Measurements from ENCODE around the gene TLR6. TPM values are rescaled to one million over a fixed set of nuclear protein-coding genes. Genes with fewer than 3 reads are reported as not detected.

TLR6 gene
- total RNA-seq, 2 donors from 2014 or later = 0.13 to 0.53 TPM

DNA sequence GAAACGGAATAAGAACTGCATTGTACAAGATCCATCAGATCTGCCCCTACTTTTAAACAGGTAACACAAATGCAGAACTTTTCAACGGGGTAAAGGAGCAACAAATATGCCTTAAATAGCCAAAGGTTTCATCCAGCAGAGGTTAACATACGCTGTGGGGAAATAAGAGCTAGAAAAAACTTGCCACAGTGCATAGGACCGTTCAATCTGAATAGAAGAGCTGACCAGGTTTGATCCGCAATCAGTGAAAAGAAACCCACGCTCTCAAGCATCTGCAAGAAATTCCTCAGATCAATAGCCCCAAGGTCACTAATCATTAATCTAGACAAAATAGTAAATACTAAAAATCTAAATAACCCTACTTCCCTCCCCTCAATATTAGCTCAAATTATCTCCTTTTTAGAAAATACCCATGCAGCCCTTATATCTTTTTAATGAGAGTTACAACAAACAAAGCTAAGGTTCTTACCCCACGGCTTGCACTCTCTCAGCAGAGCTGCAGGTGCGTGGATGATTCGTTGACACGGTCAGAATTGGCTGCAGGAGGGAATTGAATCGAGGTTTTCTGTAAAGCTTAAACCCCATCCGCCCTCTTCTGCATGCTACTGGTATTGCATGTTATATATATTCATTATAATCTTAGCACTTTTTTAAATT lies 74.0 kb downstream of the TLR6 start, which contains the start of gene TLR10:
Gene TLR10 (minus strand): TSS at position 539 of the 657 bp plus-strand sequence. CDS start 7,400 bp downstream, outside the sequence.
- TF ChIP-seq, protein P1, sequence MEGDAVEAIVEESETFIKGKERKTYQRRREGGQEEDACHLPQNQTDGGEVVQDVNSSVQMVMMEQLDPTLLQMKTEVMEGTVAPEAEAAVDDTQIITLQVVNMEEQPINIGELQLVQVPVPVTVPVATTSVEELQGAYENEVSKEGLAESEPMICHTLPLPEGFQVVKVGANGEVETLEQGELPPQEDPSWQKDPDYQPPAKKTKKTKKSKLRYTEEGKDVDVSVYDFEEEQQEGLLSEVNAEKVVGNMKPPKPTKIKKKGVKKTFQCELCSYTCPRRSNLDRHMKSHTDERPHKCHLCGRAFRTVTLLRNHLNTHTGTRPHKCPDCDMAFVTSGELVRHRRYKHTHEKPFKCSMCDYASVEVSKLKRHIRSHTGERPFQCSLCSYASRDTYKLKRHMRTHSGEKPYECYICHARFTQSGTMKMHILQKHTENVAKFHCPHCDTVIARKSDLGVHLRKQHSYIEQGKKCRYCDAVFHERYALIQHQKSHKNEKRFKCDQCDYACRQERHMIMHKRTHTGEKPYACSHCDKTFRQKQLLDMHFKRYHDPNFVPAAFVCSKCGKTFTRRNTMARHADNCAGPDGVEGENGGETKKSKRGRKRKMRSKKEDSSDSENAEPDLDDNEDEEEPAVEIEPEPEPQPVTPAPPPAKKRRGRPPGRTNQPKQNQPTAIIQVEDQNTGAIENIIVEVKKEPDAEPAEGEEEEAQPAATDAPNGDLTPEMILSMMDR (conservative IDR thresholded peaks at IDR 0.05) = peak; percentile 81
- no peak within 1 kb of the TSS for H3K4me3 ChIP-seq (ENCODE audit: low read length)
- Mint-ChIP-seq H3K9me3 (no peaks in the 10 kb centered on the region), H3K27ac (no peak within 1 kb of the TSS), H3K4me3 (no peak within 1 kb of the TSS), H3K27me3 (ENCODE audit: insufficient read depth) (peaks cover 2% of the 10 kb centered on the region), H3K36me3 (ENCODE audit: low read depth) (no peaks in the 10 kb centered on the region), H3K4me1 (no peaks in the 10 kb centered on the region)
- peak; percentile 66 for DNase-seq
- no peaks in the 10 kb centered on the region for H3K4me1 ChIP-seq (ENCODE audit: control insufficient read depth, insufficient read depth, low read length)
- WGBS, 2 experiments (ENCODE audit: insufficient coverage in 1 of 2, insufficient read length in 1 of 2) = 57 to 94% methylated on average over 5 to 10 of the region's 12 CpGs
- no peaks in the 10 kb centered on the region for H3K9me3 ChIP-seq (ENCODE audit: control insufficient read depth, low read length)
- no peak within 1 kb of the TSS for H3K27ac ChIP-seq (ENCODE audit: low read depth, low read length)
- H3K36me3 ChIP-seq (ENCODE audit: control insufficient read depth, insufficient read depth, low read length) = no peaks in the 10 kb centered on the region
- H3K9ac ChIP-seq (ENCODE audit: extremely low read depth, low read length, poor library complexity, severe bottlenecking) = no peak within 1 kb of the TSS
- no peaks in the 10 kb centered on the region for H3K27me3 ChIP-seq (ENCODE audit: control insufficient read depth, insufficient read depth, low read length, poor library complexity, severe bottlenecking)

DNA sequence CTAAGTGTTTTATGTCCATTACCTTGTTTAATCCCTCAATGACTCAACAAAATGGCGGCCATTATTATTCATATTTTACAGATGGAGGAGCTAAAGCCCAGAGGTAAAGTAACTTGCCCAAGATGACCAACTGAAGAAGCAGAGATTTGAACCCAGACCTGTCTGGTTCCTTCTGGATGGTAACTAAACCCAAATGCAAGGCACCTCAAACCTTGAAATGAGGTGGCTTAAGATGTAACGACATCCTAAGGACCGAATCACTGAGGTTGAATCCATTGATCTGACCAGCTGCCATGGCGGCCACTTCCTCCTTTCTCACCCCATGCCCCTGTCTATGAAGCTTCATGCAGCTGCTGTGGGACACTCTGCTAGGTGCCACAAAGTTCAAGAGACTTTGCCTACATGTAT lies 74.8 kb downstream of the TLR6 start:
- WGBS, 2 experiments (ENCODE audit: insufficient coverage in 1 of 2, insufficient read length in 1 of 2) = 88 to 94% methylated on average over 3 to 4 of the region's 4 CpGs
- no peak for DNase-seq
- Histone ChIP-seq H3K4me1 (ENCODE audit: control insufficient read depth, insufficient read depth, low read length) (no peaks in the 10 kb centered on the region), H3K9ac (ENCODE audit: extremely low read depth, low read length, poor library complexity, severe bottlenecking) (no peak overlapping the region), H3K27me3 (ENCODE audit: control insufficient read depth, insufficient read depth, low read length, poor library complexity, severe bottlenecking) (no peaks in the 10 kb centered on the region), H3K27ac (ENCODE audit: low read depth, low read length) (no peak overlapping the region), H3K4me3 (ENCODE audit: low read length) (no peak overlapping the region), H3K9me3 (ENCODE audit: control insufficient read depth, low read length) (no peaks in the 10 kb centered on the region), H3K36me3 (ENCODE audit: control insufficient read depth, insufficient read depth, low read length) (no peaks in the 10 kb centered on the region)
- Mint-ChIP-seq H3K36me3 (ENCODE audit: low read depth) (no peaks in the 10 kb centered on the region), H3K4me1 (no peaks in the 10 kb centered on the region), H3K27me3 (ENCODE audit: insufficient read depth) (peaks cover 2% of the 10 kb centered on the region), H3K9me3 (no peaks in the 10 kb centered on the region), H3K27ac (no peak overlapping the region), H3K4me3 (no peak overlapping the region)
- TF ChIP-seq, protein P1 (conservative IDR thresholded peaks at IDR 0.05) = no peak

DNA sequence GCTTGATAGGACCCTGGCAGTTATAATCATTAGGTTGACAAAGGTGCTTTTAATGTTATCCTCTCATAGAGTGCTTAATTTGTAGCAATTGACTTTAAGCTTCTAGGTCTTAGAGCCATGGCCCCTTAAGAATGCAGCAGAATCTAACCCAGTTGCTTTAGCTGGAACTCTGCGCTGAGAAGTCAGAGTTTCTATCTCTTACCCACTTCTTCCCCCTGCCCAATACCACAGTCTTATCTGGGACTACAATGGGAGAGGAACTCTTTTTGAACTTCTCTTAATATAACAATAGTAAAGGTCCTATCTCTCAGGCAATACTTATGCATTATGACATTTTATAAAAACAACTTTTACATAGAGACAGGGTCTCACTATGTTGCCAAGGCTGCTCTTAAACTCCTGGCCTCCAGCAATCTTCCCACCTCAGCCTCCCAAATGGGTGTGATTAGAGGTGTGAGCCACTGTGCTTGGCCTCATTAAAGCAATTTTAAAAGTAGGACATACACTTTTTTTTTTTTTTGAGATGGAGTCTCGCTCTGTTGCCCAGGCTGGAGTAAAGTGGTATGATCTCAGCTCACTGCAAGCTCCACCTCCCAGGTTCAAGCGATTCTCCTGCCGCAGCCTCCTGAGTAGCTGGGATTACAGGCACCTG lies 75.7 kb downstream of the TLR6 start:
- no peaks in the 10 kb centered on the region for H3K9me3 Mint-ChIP-seq
- Histone ChIP-seq H3K36me3 (ENCODE audit: control insufficient read depth, insufficient read depth, low read length) (no peaks in the 10 kb centered on the region), H3K27ac (ENCODE audit: low read depth, low read length) (no peak overlapping the region), H3K4me1 (ENCODE audit: control insufficient read depth, insufficient read depth, low read length) (no peaks in the 10 kb centered on the region), H3K4me3 (ENCODE audit: low read length) (no peak overlapping the region), H3K9me3 (ENCODE audit: control insufficient read depth, low read length) (no peaks in the 10 kb centered on the region), H3K27me3 (ENCODE audit: control insufficient read depth, insufficient read depth, low read length, poor library complexity, severe bottlenecking) (no peaks in the 10 kb centered on the region), H3K9ac (ENCODE audit: extremely low read depth, low read length, poor library complexity, severe bottlenecking) (no peak overlapping the region)
- no peak overlapping the region for H3K4me3 Mint-ChIP-seq
- no peak overlapping the region for H3K27ac Mint-ChIP-seq
- H3K4me1 Mint-ChIP-seq = no peaks in the 10 kb centered on the region
- DNase-seq = no peak
- H3K27me3 Mint-ChIP-seq (ENCODE audit: insufficient read depth) = peaks cover 2% of the 10 kb centered on the region
- TF ChIP-seq, protein P1 (conservative IDR thresholded peaks at IDR 0.05) = no peak
- WGBS, 2 experiments (ENCODE audit: insufficient coverage in 1 of 2, insufficient read length in 1 of 2) = 92 to 100% methylated on average over 3 to 4 of the region's 4 CpGs
- no peaks in the 10 kb centered on the region for H3K36me3 Mint-ChIP-seq (ENCODE audit: low read depth)
